Endothelial cell of umbilical vein (primary cell): ENCODE measurements around the gene DLST. TPM values are rescaled to one million over a fixed set of nuclear protein-coding genes. Genes with fewer than 3 reads are reported as not detected.
A peak's percentile ranks its signal among the peaks of the same experiment; 100 is the strongest.

Source experiments
- BruUV-seq: library from RNA; stranded (reverse); fragments of 400-500 nt; replicated peaks from 2 replicates; lab custom pipeline; 2021; lab: Mats Ljungman, UMichigan
- CTCF ChIA-PET: fragments of 300-600, 350-600 bp; sonication (Branson Sonifier 250); formaldehyde crosslinking; loops from one replicate; lab custom pipeline; 2021; ENCODE audit warnings: antibody characterized with exemption, inconsistent platforms; lab: Charles Lee
- POLR2A ChIA-PET: fragments of 300-600, 350-600 bp; sonication (Branson Sonifier 250); formaldehyde crosslinking; loops from one replicate; lab custom pipeline; 2021; ENCODE audit warnings: antibody characterized with exemption, inconsistent platforms; lab: Charles Lee
- DNase-seq: peaks from one replicate; pipeline ENCODE4 v3.0.0-alpha.2; 2011; ENCODE audit warnings: low read depth, low spot score
- FAIRE-seq: peaks from 2 replicates; lab custom pipeline; 2011; peaks lifted over from hg19 to GRCh38; lab: Jason Lieb, UNC
- H2AFZ ChIP-seq: 2 replicates; pipeline ENCODE4 v1.6.0; 2012; ENCODE audit warnings: low read depth, low read length, control low read depth, inconsistent platforms
- H3K27ac ChIP-seq: 2 replicates; pipeline ENCODE4 v1.5.1; 2011; ENCODE audit warnings: low read depth, mild to moderate bottlenecking, control low read depth, low read length, moderate library complexity; ENCODE audit not compliant: insufficient read depth
- H3K27me3 ChIP-seq, 2 experiments: 2 replicates each; pipeline versions ENCODE4 v1.6.0 to v1.6.1; 2011; ENCODE audit warnings: low read length in 2 of 2, mixed read lengths in 1 of 2; ENCODE audit not compliant: control insufficient read depth in 2 of 2, insufficient read depth in 2 of 2
- H3K36me3 ChIP-seq, 2 experiments: 2 replicates in 1 of 2; 3 replicates in 1 of 2; pipeline ENCODE4 v1.5.1; 2011; ENCODE audit warnings: low read length in 2 of 2, mild to moderate bottlenecking in 1 of 2, moderate library complexity in 1 of 2; ENCODE audit not compliant: control insufficient read depth in 2 of 2, insufficient read depth in 2 of 2; ENCODE audit errors: extremely low read depth in 1 of 2
- H3K4me1 ChIP-seq: 3 replicates; pipeline ENCODE4 v1.5.1; 2011; ENCODE audit warnings: mild to moderate bottlenecking, low read length; ENCODE audit not compliant: control insufficient read depth, insufficient read depth; ENCODE audit errors: extremely low read depth
- H3K4me2 ChIP-seq: 2 replicates; pipeline ENCODE4 v1.6.1; 2011; ENCODE audit warnings: low read length, control low read depth, mixed read lengths; ENCODE audit not compliant: insufficient read depth
- H3K4me3 ChIP-seq, 3 experiments: fragments of 200-600 bp in 1 of 3; sonication (generic), shearing (Covaris generic) in 1 of 3; replicated peaks in 1 of 3; 2 replicates each; pipeline ENCODE4 v1.5.1; 2011 to 2016; ENCODE audit warnings: control low read depth in 3 of 3, low read length in 3 of 3, mild to moderate bottlenecking in 2 of 3, inconsistent platforms in 1 of 3, low read depth in 1 of 3, moderate library complexity in 1 of 3; ENCODE audit not compliant: insufficient read depth in 1 of 3
- H3K79me2 ChIP-seq: 2 replicates; pipeline ENCODE4 v1.6.0; 2012; ENCODE audit warnings: low read length, inconsistent platforms; ENCODE audit not compliant: control insufficient read depth, insufficient read depth
- H3K9ac ChIP-seq: replicated peaks from 2 replicates; pipeline ENCODE3; 2011; ENCODE audit warnings: low read length, control low read depth; ENCODE audit not compliant: insufficient read depth; ENCODE audit errors: extremely low read depth
- H3K9me1 ChIP-seq: replicated peaks from 3 replicates; pipeline ENCODE4 v1.6.0; 2011; ENCODE audit warnings: mild to moderate bottlenecking, low read length; ENCODE audit not compliant: control insufficient read depth, insufficient read depth; ENCODE audit errors: extremely low read depth
- H3K9me3 ChIP-seq: replicated peaks from 2 replicates; pipeline ENCODE4 v1.5.1; 2012; ENCODE audit warnings: low read length, inconsistent platforms; ENCODE audit not compliant: control insufficient read depth, insufficient read depth
- H4K20me1 ChIP-seq: replicated peaks from 2 replicates; pipeline ENCODE3; 2011; ENCODE audit warnings: mild to moderate bottlenecking, low read length; ENCODE audit not compliant: control insufficient read depth, insufficient read depth; ENCODE audit errors: extremely low read depth
- CTCF ChIP-seq, 2 donors: IDR thresholded peaks; 1 replicate in 1 of 2; 2 replicates in 1 of 2; pipeline ENCODE4 v1.5.1; 2011; ENCODE audit warnings: low read length in 2 of 2, mild to moderate bottlenecking in 2 of 2, moderate library complexity in 2 of 2, control low read depth in 1 of 2, inconsistent platforms in 1 of 2, low read depth in 1 of 2; ENCODE audit not compliant: insufficient read depth in 1 of 2; ENCODE audit errors: extremely low read depth in 1 of 2
- GATA2 ChIP-seq: IDR thresholded peaks from 2 replicates; pipeline ENCODE4 v1.7.0; 2011; ENCODE audit warnings: low read depth, mild to moderate bottlenecking, moderate library complexity, mixed read lengths, low read length; ENCODE audit not compliant: insufficient read length, insufficient read depth
- dilution Hi-C: fragments of 300-500 bp; cut with MboI; formaldehyde crosslinking; loops from one replicate; pipeline ENCODE4 v1.15.0; 2019; ENCODE audit warnings: low sequenced_read_pairs; ENCODE audit not compliant: extremely low pct_ligation_motif_present
- intact Hi-C: fragments of 100-400 bp; cut with micrococcal nuclease; formaldehyde crosslinking; loops from one replicate; pipeline ENCODE4 v1.10.0; 2022
- polyA plus RNA-seq, 4 experiments: library from polyadenylated mRNA; depleted of rRNA in 3 of 4; stranded (reverse) in 3 of 4; unstranded in 1 of 4; fragments of >200 nt; gene quantifications; 2 replicates each; pipeline versions ENCODE4 v1.2.1 to v1.2.3, GENCODE V29; 2011 to 2012; ENCODE audit warnings: missing spikeins in 1 of 4
- total RNA-seq: library from RNA; stranded (reverse); gene quantifications from 2 replicates; pipeline ENCODE4 v1.2.3, GENCODE V29; 2021

DLST gene
- total and polyA plus RNA-seq, 2 donors (not counting 3 experiments of a cell fraction or from before 2014, with no cell fraction given) = 98.4 to 110 TPM

- peaks cover 16% of the 10 kb centered on the region for H3K79me2 ChIP-seq
- peak; percentile 69 for DNase-seq
- intact Hi-C loops (loop anchor here (1.0 to 2.0 kb wide), 5 partner anchors 32 to 142 kb away; partner anchors contain the start of genes EIF2B2 and ZC2HC1C), dilution Hi-C loops (no loop called here)
- no peaks in the 10 kb centered on the region for H3K27me3 ChIP-seq
- H3K9ac ChIP-seq = no peak overlapping the region
- no peaks in the 10 kb centered on the region for H4K20me1 ChIP-seq
- no TSS peak for BruUV-seq
- peak; percentile 73 for FAIRE-seq
- no peak overlapping the region for H2AFZ ChIP-seq
- CTCF ChIA-PET = interaction anchor here (0.6 to 5.0 kb wide), 17 partner anchors 9 to 715 kb away, joined by 3 to 73 read pairs (median 4); partner anchors contain the start of genes EIF2B2, PGF, RPS6KL1 and TTLL5
- H3K36me3 ChIP-seq = peaks cover 26 to 54% of the 10 kb centered on the region in 2 experiments
- H3K4me3 ChIP-seq = no peak overlapping the region
- no peak overlapping the region for H3K4me2 ChIP-seq
- H3K9me3 ChIP-seq = no peaks in the 10 kb centered on the region
- TF ChIP-seq CTCF (IDR thresholded peaks at IDR 0.05; ENCODE audit: extremely low read depth in 1 of 2, insufficient read depth in 1 of 2, low read depth in 1 of 2, low read length in 2 of 2) (peak; percentile 80 to 96), GATA2 (no peak)
- POLR2A ChIA-PET = no interaction called here
- H3K27ac ChIP-seq = peak overlapping the region; percentile 30
- no peaks in the 10 kb centered on the region for H3K9me1 ChIP-seq
- H3K4me1 ChIP-seq = peaks cover 39% of the 10 kb centered on the region
Measured at GRCh38 chr14:74945852-74946658, 64.3 kb downstream of the DLST start.
